ENCODE measurements around the gene PSMD8. TPM values are rescaled to one million over a fixed set of nuclear protein-coding genes. Genes with fewer than 3 reads are reported as not detected.

PSMD8 gene
- total RNA-seq, 1 experiment from 2014 or later = 367 TPM

DNA sequence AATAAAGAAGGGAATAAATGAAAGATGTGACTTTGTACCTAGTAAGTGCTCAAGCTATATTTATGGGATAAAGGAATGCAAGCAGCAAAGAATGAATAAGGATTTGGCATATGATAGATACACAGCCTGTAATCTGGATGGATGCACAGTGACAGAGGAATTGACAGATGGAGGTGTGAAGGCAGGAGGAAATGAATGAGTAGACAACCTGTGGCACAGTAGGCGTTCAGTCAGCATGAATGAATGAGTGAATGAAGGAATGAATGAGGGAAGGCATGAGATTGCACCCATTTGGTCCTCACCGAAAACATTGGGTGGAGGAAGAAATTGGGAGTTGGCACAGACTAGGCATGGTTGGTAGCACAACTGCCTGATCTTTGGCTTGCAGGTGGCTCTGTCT lies 4.8 kb upstream of the PSMD8 start:
- H3K4me1 ChIP-seq (ENCODE audit: insufficient read depth, low read length) = no peaks in the 10 kb centered on the region
- TF ChIP-seq EZH2 (IDR thresholded peaks at IDR 0.05; ENCODE audit: low read length, unreplicated experiment) (no peak), EZH2phosphoT487 (IDR thresholded peaks at IDR 0.05; ENCODE audit: borderline replicate concordance, low read length) (no peak)
- TF ChIP-seq, protein P1, sequence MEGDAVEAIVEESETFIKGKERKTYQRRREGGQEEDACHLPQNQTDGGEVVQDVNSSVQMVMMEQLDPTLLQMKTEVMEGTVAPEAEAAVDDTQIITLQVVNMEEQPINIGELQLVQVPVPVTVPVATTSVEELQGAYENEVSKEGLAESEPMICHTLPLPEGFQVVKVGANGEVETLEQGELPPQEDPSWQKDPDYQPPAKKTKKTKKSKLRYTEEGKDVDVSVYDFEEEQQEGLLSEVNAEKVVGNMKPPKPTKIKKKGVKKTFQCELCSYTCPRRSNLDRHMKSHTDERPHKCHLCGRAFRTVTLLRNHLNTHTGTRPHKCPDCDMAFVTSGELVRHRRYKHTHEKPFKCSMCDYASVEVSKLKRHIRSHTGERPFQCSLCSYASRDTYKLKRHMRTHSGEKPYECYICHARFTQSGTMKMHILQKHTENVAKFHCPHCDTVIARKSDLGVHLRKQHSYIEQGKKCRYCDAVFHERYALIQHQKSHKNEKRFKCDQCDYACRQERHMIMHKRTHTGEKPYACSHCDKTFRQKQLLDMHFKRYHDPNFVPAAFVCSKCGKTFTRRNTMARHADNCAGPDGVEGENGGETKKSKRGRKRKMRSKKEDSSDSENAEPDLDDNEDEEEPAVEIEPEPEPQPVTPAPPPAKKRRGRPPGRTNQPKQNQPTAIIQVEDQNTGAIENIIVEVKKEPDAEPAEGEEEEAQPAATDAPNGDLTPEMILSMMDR (conservative IDR thresholded peaks at IDR 0.05; ENCODE audit: low read depth, low read length) = no peak
- no peaks in the 10 kb centered on the region for H3K9me3 ChIP-seq (ENCODE audit: low read length)
- H3K36me3 ChIP-seq (ENCODE audit: low read depth, low read length) = no peaks in the 10 kb centered on the region
- CTCF ChIA-PET = no interaction called here
- DNase-seq (no peak), ATAC-seq (no peak)
- no peaks in the 10 kb centered on the region; the same call in 1 of the 2 replicates for H3K79me2 ChIP-seq (ENCODE audit: low read length)
- H3F3A ChIP-seq (ENCODE audit: low read length, unreplicated experiment) = no peaks in the 10 kb centered on the region
- no peaks in the 10 kb centered on the region for H4K20me1 ChIP-seq (ENCODE audit: low read length)
- no peaks in the 10 kb centered on the region for H3K27me3 ChIP-seq (ENCODE audit: low read length)
- POLR2A ChIA-PET (ENCODE audit: unreplicated experiment) = no interaction called here
- H3K4me3 ChIP-seq (ENCODE audit: low read length) = no peak overlapping the region
- no TSS peak for BruUV-seq (replicated peaks)
- H3K4me2 ChIP-seq (ENCODE audit: low read length) = no peak overlapping the region
- no peak overlapping the region for H3K9ac ChIP-seq (ENCODE audit: low read length)
- intact Hi-C loops (cut with micrococcal nuclease) = no loop called here
- H3K27ac ChIP-seq (ENCODE audit: low read length) = no peak overlapping the region
- no peaks in the 10 kb centered on the region for H3K9me2 ChIP-seq (replicated peaks; ENCODE audit: low read length)
- no peak overlapping the region for H2AFZ ChIP-seq (ENCODE audit: low read length)

DNA sequence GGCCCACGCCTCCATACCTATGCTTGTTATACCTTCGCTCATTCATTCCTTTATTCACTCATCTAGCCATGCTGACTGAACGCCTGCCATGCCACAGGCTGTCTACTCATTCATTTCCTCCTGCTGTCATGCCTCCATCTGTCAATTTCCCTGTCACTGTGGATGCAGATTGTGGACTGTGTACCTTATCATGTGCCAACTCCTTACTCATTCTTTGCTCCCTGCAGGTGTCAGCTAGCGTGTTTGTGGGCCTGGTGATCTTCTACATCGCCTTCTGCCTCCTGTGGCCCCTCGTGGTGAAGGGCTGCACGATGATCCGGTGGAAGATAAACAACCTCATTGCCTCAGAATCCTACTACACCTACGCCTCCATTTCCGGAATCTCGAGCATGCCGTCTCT lies 4.1 kb upstream of the PSMD8 start:
- Histone ChIP-seq H3K4me1 (ENCODE audit: insufficient read depth, low read length) (no peaks in the 10 kb centered on the region), H3K9me2 (replicated peaks; ENCODE audit: low read length) (no peaks in the 10 kb centered on the region), H3K9ac (ENCODE audit: low read length) (no peak overlapping the region), H3K4me3 (ENCODE audit: low read length) (no peak overlapping the region), H4K20me1 (ENCODE audit: low read length) (no peaks in the 10 kb centered on the region), H3F3A (ENCODE audit: low read length, unreplicated experiment) (no peaks in the 10 kb centered on the region), H2AFZ (ENCODE audit: low read length) (no peak overlapping the region), H3K36me3 (ENCODE audit: low read depth, low read length) (no peaks in the 10 kb centered on the region), H3K9me3 (ENCODE audit: low read length) (no peaks in the 10 kb centered on the region), H3K4me2 (ENCODE audit: low read length) (no peak overlapping the region), H3K79me2 (ENCODE audit: low read length) (peaks cover 7% of the 10 kb centered on the region), H3K27ac (ENCODE audit: low read length) (no peak overlapping the region), H3K27me3 (ENCODE audit: low read length) (no peaks in the 10 kb centered on the region)
- intact Hi-C loops (cut with micrococcal nuclease) = no loop called here
- ChIA-PET POLR2A (ENCODE audit: unreplicated experiment) (no interaction called here), CTCF (no interaction called here)
- DNase-seq (no peak), ATAC-seq (no peak)
- BruUV-seq (replicated peaks) = no TSS peak
- no peak for TF ChIP-seq EZH2phosphoT487 (IDR thresholded peaks at IDR 0.05; ENCODE audit: borderline replicate concordance, low read length)
- TF ChIP-seq, protein P1 (conservative IDR thresholded peaks at IDR 0.05; ENCODE audit: low read depth, low read length) = no peak
- TF ChIP-seq EZH2 (IDR thresholded peaks at IDR 0.05; ENCODE audit: low read length, unreplicated experiment) = no peak

DNA sequence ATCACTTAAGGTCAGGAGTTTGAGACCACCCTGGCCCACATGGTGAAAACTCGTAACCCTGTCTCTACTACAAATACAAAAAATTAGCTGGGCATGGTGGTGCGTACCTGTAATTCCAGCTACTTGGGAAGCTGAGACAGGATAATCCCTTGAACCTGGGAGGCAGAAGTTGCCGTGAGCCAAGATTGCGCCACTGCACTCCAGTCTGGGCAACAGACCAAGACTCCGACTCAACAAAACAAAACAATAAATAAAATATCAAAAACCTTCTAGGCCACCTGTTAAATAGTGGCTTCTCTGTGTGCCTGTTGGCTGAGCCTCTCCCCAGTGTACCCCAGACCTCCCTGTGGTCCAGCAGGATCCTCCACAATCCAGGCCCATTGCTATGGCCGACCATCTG lies 3.3 kb upstream of the PSMD8 start:
- no TSS peak for BruUV-seq (replicated peaks)
- Histone ChIP-seq H3F3A (ENCODE audit: low read length, unreplicated experiment) (no peaks in the 10 kb centered on the region), H3K4me1 (ENCODE audit: insufficient read depth, low read length) (peaks cover 6% of the 10 kb centered on the region), H2AFZ (ENCODE audit: low read length) (no peak overlapping the region), H4K20me1 (ENCODE audit: low read length) (peaks cover 5% of the 10 kb centered on the region; the same call in 1 of the 2 replicates), H3K27ac (ENCODE audit: low read length) (no peak overlapping the region), H3K27me3 (ENCODE audit: low read length) (no peaks in the 10 kb centered on the region), H3K9me2 (replicated peaks; ENCODE audit: low read length) (no peaks in the 10 kb centered on the region), H3K9me3 (ENCODE audit: low read length) (no peaks in the 10 kb centered on the region), H3K4me3 (ENCODE audit: low read length) (no peak overlapping the region), H3K4me2 (ENCODE audit: low read length) (no peak overlapping the region), H3K36me3 (ENCODE audit: low read depth, low read length) (no peaks in the 10 kb centered on the region), H3K9ac (ENCODE audit: low read length) (no peak overlapping the region), H3K79me2 (ENCODE audit: low read length) (peaks cover 15% of the 10 kb centered on the region)
- ChIA-PET POLR2A (ENCODE audit: unreplicated experiment) (no interaction called here), CTCF (no interaction called here)
- TF ChIP-seq, protein P1 (conservative IDR thresholded peaks at IDR 0.05; ENCODE audit: low read depth, low read length) = no peak
- TF ChIP-seq EZH2 (IDR thresholded peaks at IDR 0.05; ENCODE audit: low read length, unreplicated experiment) (no peak), EZH2phosphoT487 (IDR thresholded peaks at IDR 0.05; ENCODE audit: borderline replicate concordance, low read length) (no peak)
- no peak for DNase-seq
- intact Hi-C loops (cut with micrococcal nuclease) = no loop called here
- no peak for ATAC-seq

Measured in PC-3 (cell line).